GM23248 (cell line): ENCODE measurements around the gene PCNA. TPM values are rescaled to one million over a fixed set of nuclear protein-coding genes. Genes with fewer than 3 reads are reported as not detected.
A peak's percentile ranks its signal among the peaks of the same experiment; 100 is the strongest.

Source experiments
- DNase-seq: peaks from one replicate; pipeline ENCODE4 v3.0.0-alpha.2; 2015
- H2AFZ ChIP-seq: fragments of 200-600 bp; sonication (generic); 2 replicates; pipeline ENCODE4 v1.6.1; 2016; ENCODE audit warnings: antibody characterized with exemption
- H3F3A ChIP-seq: fragments of 200-600 bp; sonication (generic); 2 replicates; pipeline ENCODE4 v1.6.1; 2016; ENCODE audit warnings: mild to moderate bottlenecking, antibody characterized with exemption, mixed run types; ENCODE audit not compliant: insufficient read depth
- H3K27ac ChIP-seq: fragments of 200-600 bp; sonication (generic); 2 replicates; pipeline ENCODE4 v1.5.1; 2016; ENCODE audit warnings: mild to moderate bottlenecking
- H3K27me3 ChIP-seq: fragments of 200-600 bp; sonication (generic); replicated peaks from 2 replicates; pipeline ENCODE4 v1.6.1; 2016; ENCODE audit warnings: mild to moderate bottlenecking; ENCODE audit not compliant: insufficient read depth
- H3K36me3 ChIP-seq: fragments of 200-600 bp; sonication (generic); 2 replicates; pipeline ENCODE4 v1.6.1; 2016; ENCODE audit warnings: low read depth, mild to moderate bottlenecking
- H3K4me1 ChIP-seq: fragments of 200-600 bp; sonication (generic); 2 replicates; pipeline ENCODE4 v1.6.1; 2016; ENCODE audit warnings: mild to moderate bottlenecking; ENCODE audit not compliant: insufficient read depth
- H3K4me2 ChIP-seq: fragments of 200-600 bp; sonication (generic); one replicate; pipeline ENCODE4 v1.6.1; 2016; ENCODE audit warnings: mild to moderate bottlenecking; ENCODE audit not compliant: unreplicated experiment
- H3K4me3 ChIP-seq: fragments of 200-600 bp; sonication (generic); 2 replicates; pipeline ENCODE4 v1.5.1; 2016; ENCODE audit warnings: mild to moderate bottlenecking
- H3K79me2 ChIP-seq: fragments of 200-600 bp; sonication (generic); 2 replicates; pipeline ENCODE4 v1.6.1; 2016; ENCODE audit warnings: mild to moderate bottlenecking; ENCODE audit not compliant: insufficient read depth
- H3K9ac ChIP-seq: fragments of 200-600 bp; sonication (generic); 2 replicates; pipeline ENCODE4 v1.6.1; 2016; ENCODE audit warnings: mild to moderate bottlenecking
- H3K9me2 ChIP-seq: fragments of 200-600 bp; sonication (generic); 2 replicates; pipeline ENCODE4 v1.6.1; 2016; ENCODE audit warnings: mixed run types, mild to moderate bottlenecking, moderate library complexity; ENCODE audit not compliant: insufficient read depth
- H3K9me3 ChIP-seq: fragments of 200-600 bp; sonication (generic); one replicate; pipeline ENCODE4 v1.6.1; 2017; ENCODE audit warnings: low read depth
- H4K20me1 ChIP-seq: fragments of 200-600 bp; sonication (generic); 2 replicates; pipeline ENCODE4 v1.6.0; 2016; ENCODE audit not compliant: insufficient read depth
- EZH2 ChIP-seq: fragments of 200-600 bp; sonication (generic); IDR thresholded peaks from 2 replicates; pipeline ENCODE4 v1.6.1; 2018; ENCODE audit warnings: antibody characterized with exemption, mild to moderate bottlenecking; ENCODE audit not compliant: insufficient read depth, poor library complexity, severe bottlenecking
- EZH2phosphoT487 ChIP-seq: fragments of 200-600 bp; sonication (generic); IDR thresholded peaks from 2 replicates; pipeline ENCODE4 v1.6.1; 2018; ENCODE audit warnings: antibody characterized with exemption, moderate library complexity, mild to moderate bottlenecking, low read depth; ENCODE audit not compliant: insufficient read depth
- WGBS, 2 experiments: methylation state at CpG; one replicate each; pipeline ENCODE4 v1.1.6; 2015 to 2017; ENCODE audit warnings: low lambda C conversion rate in 2 of 2, low coverage in 1 of 2; ENCODE audit errors: missing lambda C conversion rate in 2 of 2; 5-methylcytosine and 5-hydroxymethylcytosine counted together
- in situ Hi-C: fragments of 300-500 bp; cut with MboI; formaldehyde crosslinking; loops from 2 replicates; pipeline ENCODE4 v1.15.0; 2020
- polyA plus RNA-seq: library from polyadenylated mRNA; unstranded; fragments of >200 nt; fragmentation: Nextera tagmentation; extraction: Ambion mirVana; gene quantifications from 2 replicates; pipeline ENCODE4 v1.2.1, GENCODE V29; 2016
- total RNA-seq: library from RNA; depleted of rRNA; stranded (reverse); fragments of >200 nt; shearing (Covaris generic); gene quantifications from 2 replicates; pipeline ENCODE4 v1.2.3, GENCODE V29; 2014

The PCNA gene
- total and polyA plus RNA-seq, 2 experiments from 2014 or later: 84.8 to 116 TPM

- H3K9ac ChIP-seq: peak within 1 kb of the TSS; percentile 90
- H3K36me3 ChIP-seq: no peaks in the 10 kb centered on the region
- H4K20me1 ChIP-seq: no peaks in the 10 kb centered on the region
- H3K4me3 ChIP-seq: peak within 1 kb of the TSS; percentile 86
- peaks cover 16% of the 10 kb centered on the region for H3K4me1 ChIP-seq
- peak within 1 kb of the TSS; percentile 90 for H3K27ac ChIP-seq
- peaks cover 9% of the 10 kb centered on the region; the same call in 1 of the 2 replicates for H3F3A ChIP-seq
- H2AFZ ChIP-seq: peak within 1 kb of the TSS; percentile 94
- no peak for TF ChIP-seq EZH2
- TF ChIP-seq EZH2phosphoT487: no peak
- H3K79me2 ChIP-seq: peaks cover 46% of the 10 kb centered on the region
- peak; percentile 99 for DNase-seq
- 1 to 2% methylated on average over 24 to 47 of the region's 78 CpGs for WGBS, 2 experiments
- no peaks in the 10 kb centered on the region for H3K27me3 ChIP-seq
- no peaks in the 10 kb centered on the region for H3K9me2 ChIP-seq
- no peaks in the 10 kb centered on the region for H3K9me3 ChIP-seq
- H3K4me2 ChIP-seq: peak within 1 kb of the TSS; percentile 92
- in situ Hi-C loops: no loop called here
These were observed 6.9 kb upstream of the PCNA start, which contains the start of gene CDS2 for GRCh38 chr20:5126512-5127203. Gene CDS2, plus strand, starts transcription at chr20:5127008. Its CDS starts 85 bp downstream, at chr20:5127093.

GRCh38 chr20:5122873-5123260, 3.1 kb upstream of the PCNA start:
- WGBS, 2 experiments: 96 to 100% methylated on average over 1 of the region's 1 CpG
- H3K4me2 ChIP-seq: no peak overlapping the region
- peaks cover 3% of the 10 kb centered on the region; the same call in 1 of the 2 replicates for H3K36me3 ChIP-seq
- no peaks in the 10 kb centered on the region for H3K9me2 ChIP-seq
- TF ChIP-seq EZH2 (no peak), EZH2phosphoT487 (no peak)
- no peak overlapping the region for H2AFZ ChIP-seq
- H3K27me3 ChIP-seq: no peaks in the 10 kb centered on the region
- no peaks in the 10 kb centered on the region; the same call in 1 of the 2 replicates for H4K20me1 ChIP-seq
- peaks cover 26% of the 10 kb centered on the region for H3K79me2 ChIP-seq
- in situ Hi-C loops: no loop called here
- H3K4me1 ChIP-seq: peaks cover 15% of the 10 kb centered on the region
- no peak for DNase-seq
- peaks cover 6% of the 10 kb centered on the region for H3F3A ChIP-seq
- no peaks in the 10 kb centered on the region for H3K9me3 ChIP-seq
- no peak overlapping the region for H3K4me3 ChIP-seq
- no peak overlapping the region for H3K9ac ChIP-seq
- no peak overlapping the region for H3K27ac ChIP-seq

GRCh38 chr20:5120185-5120476, 373 bp upstream of the PCNA start:
- no peak for DNase-seq
- Histone ChIP-seq H3K27ac (peak overlapping the region; percentile 92), H3F3A (peaks cover 27% of the 10 kb centered on the region), H3K27me3 (no peaks in the 10 kb centered on the region), H3K79me2 (peaks cover 44% of the 10 kb centered on the region), H2AFZ (peak overlapping the region; percentile 89), H3K4me1 (peaks cover 20% of the 10 kb centered on the region), H3K9me3 (no peaks in the 10 kb centered on the region), H4K20me1 (no peaks in the 10 kb centered on the region; the same call in 1 of the 2 replicates), H3K4me2 (peak overlapping the region; percentile 88), H3K9me2 (no peaks in the 10 kb centered on the region), H3K4me3 (peak overlapping the region; percentile 86), H3K36me3 (peaks cover 24% of the 10 kb centered on the region), H3K9ac (peak overlapping the region; percentile 87)
- in situ Hi-C loops: no loop called here
- TF ChIP-seq EZH2phosphoT487 (no peak), EZH2 (no peak)
- 0 to 2% methylated on average over 9 of the region's 9 CpGs for WGBS, 2 experiments

GRCh38 chr20:5119143-5119434, 669 bp downstream of the PCNA start:
- peak overlapping the region; percentile 92 for H3K27ac ChIP-seq
- peaks cover 37% of the 10 kb centered on the region for H3F3A ChIP-seq
- H3K4me1 ChIP-seq: peaks cover 20% of the 10 kb centered on the region
- TF ChIP-seq EZH2phosphoT487 (no peak), EZH2 (no peak)
- 1 to 2% methylated on average over 21 of the region's 21 CpGs for WGBS, 2 experiments
- H3K27me3 ChIP-seq: no peaks in the 10 kb centered on the region
- no peaks in the 10 kb centered on the region for H3K9me3 ChIP-seq
- H2AFZ ChIP-seq: no peak overlapping the region; the same call in 1 of the 2 replicates
- no peaks in the 10 kb centered on the region for H3K9me2 ChIP-seq
- peak overlapping the region; percentile 86 for H3K4me3 ChIP-seq
- H3K79me2 ChIP-seq: peaks cover 50% of the 10 kb centered on the region
- H4K20me1 ChIP-seq: no peaks in the 10 kb centered on the region; the same call in 1 of the 2 replicates
- DNase-seq: no peak
- in situ Hi-C loops: no loop called here
- peak overlapping the region; percentile 87 for H3K9ac ChIP-seq
- peaks cover 34% of the 10 kb centered on the region for H3K36me3 ChIP-seq
- H3K4me2 ChIP-seq: peak overlapping the region; percentile 79
